Measurements from ENCODE around the gene SH3PXD2A. TPM values are rescaled to one million over a fixed set of nuclear protein-coding genes. Genes with fewer than 3 reads are reported as not detected.
A peak's percentile ranks its signal among the peaks of the same experiment; 100 is the strongest.

The SH3PXD2A gene
- total RNA-seq, 4 donors from 2014 or later, result 26.5 to 56.9 (median 33.3) TPM

GRCh38 chr10:103853428-103854264 is 1.7 kb downstream of the SH3PXD2A start:
- DNase-seq, result peak; percentile 53
- intact Hi-C loops (cut with DNase I; ENCODE audit: low total_unique reads), result no loop called here
- TF ChIP-seq CTCF (IDR thresholded peaks at IDR 0.05) (no peak), POLR2AphosphoS5 (IDR thresholded peaks at IDR 0.05) (peak in 1 of 3 donors; percentile 34), EP300 (IDR thresholded peaks at IDR 0.05; ENCODE audit: low read depth) (no peak), POLR2A (IDR thresholded peaks at IDR 0.05) (peak; percentile 27)

GRCh38 chr10:103852856-103853255 is 2.5 kb downstream of the SH3PXD2A start:
- Histone ChIP-seq H3K9me3 (no peaks in the 10 kb centered on the region), H3K4me3 (no peak overlapping the region), H3K27ac (peak overlapping the region; percentile 88), H3K4me1 (peaks cover 36 to 79% (median 60%) of the 10 kb centered on the region in 4 donors), H3K27me3 (no peaks in the 10 kb centered on the region), H3K36me3 (no peaks in the 10 kb centered on the region)
- intact Hi-C loops (cut with DNase I; ENCODE audit: low total_unique reads), result no loop called here
- in situ Hi-C loops (cut with MboI; ENCODE audit: low pct_ligation_motif_present in 1 of 4, low pct_unique_long_range_greater_than_20kb in 1 of 4, low sequenced_read_pairs in 3 of 4), result loop anchor here in 2 of 4 donors (25.0 kb wide), 2 partner anchors 241 to 266 kb away; no protein-coding TSS in a partner anchor
- TF ChIP-seq CTCF (IDR thresholded peaks at IDR 0.05), result no peak
- TF ChIP-seq POLR2A (IDR thresholded peaks at IDR 0.05), result no peak
- TF ChIP-seq POLR2AphosphoS5 (IDR thresholded peaks at IDR 0.05), result peak in 2 of 3 donors; percentile 33 to 54
- DNase-seq, result no peak
- 67% methylated on average over 7 of the region's 7 CpGs for WGBS, 2 donors (ENCODE audit: low coverage in 1 of 2)

More at GRCh38 chr10:103853428-103854264, 1.7 kb downstream of the SH3PXD2A start:
- Histone ChIP-seq H3K4me3 (peak overlapping the region in 3 of 4 donors; percentile 74 to 86 (median 79)), H3K27me3 (no peaks in the 10 kb centered on the region), H3K4me1 (peaks cover 36 to 74% (median 59%) of the 10 kb centered on the region in 4 donors), H3K9me3 (no peaks in the 10 kb centered on the region), H3K27ac (peak overlapping the region; percentile 88), H3K36me3 (no peaks in the 10 kb centered on the region)
- in situ Hi-C loops (cut with MboI; ENCODE audit: low pct_ligation_motif_present in 1 of 4, low pct_unique_long_range_greater_than_20kb in 1 of 4, low sequenced_read_pairs in 3 of 4), result loop anchor here in 2 of 4 donors (25.0 kb wide), 2 partner anchors 241 to 266 kb away; no protein-coding TSS in a partner anchor
- 15 to 48% methylated on average over 4 to 9 of the region's 9 CpGs for WGBS, 2 donors (ENCODE audit: low coverage in 1 of 2)

GRCh38 chr10:103852189-103852711 is 3.1 kb downstream of the SH3PXD2A start:
- H3K4me3 ChIP-seq, result no peak overlapping the region
- no peaks in the 10 kb centered on the region for H3K9me3 ChIP-seq
- in situ Hi-C loops (cut with MboI; ENCODE audit: low pct_ligation_motif_present in 1 of 4, low pct_unique_long_range_greater_than_20kb in 1 of 4, low sequenced_read_pairs in 3 of 4) (loop anchor here in 2 of 4 donors (25.0 kb wide), 2 partner anchors 240 to 265 kb away; no protein-coding TSS in a partner anchor), intact Hi-C loops (cut with DNase I; ENCODE audit: low total_unique reads) (no loop called here)
- no peak for TF ChIP-seq POLR2A (IDR thresholded peaks at IDR 0.05)
- TF ChIP-seq CTCF (IDR thresholded peaks at IDR 0.05), result no peak
- TF ChIP-seq POLR2AphosphoS5 (IDR thresholded peaks at IDR 0.05), result peak in 1 of 3 donors; percentile 51
- TF ChIP-seq EP300 (IDR thresholded peaks at IDR 0.05; ENCODE audit: low read depth), result peak; percentile 53
- no peaks in the 10 kb centered on the region for H3K36me3 ChIP-seq
- WGBS, 2 donors (ENCODE audit: low coverage in 1 of 2), result 50% methylated on average over 11 of the region's 11 CpGs; no CpG with 5 or more reads in 1 of the 2 donors
- H3K4me1 ChIP-seq, result peaks cover 36 to 80% (median 60%) of the 10 kb centered on the region in 4 donors
- DNase-seq, result peak; percentile 30
- no peaks in the 10 kb centered on the region for H3K27me3 ChIP-seq
- peak overlapping the region; percentile 88 for H3K27ac ChIP-seq

- Histone ChIP-seq H3K36me3 (no peaks in the 10 kb centered on the region), H3K27me3 (no peaks in the 10 kb centered on the region), H3K4me1 (peaks cover 41 to 83% (median 66%) of the 10 kb centered on the region in 4 donors), H3K27ac (peak overlapping the region; percentile 88), H3K9me3 (no peaks in the 10 kb centered on the region), H3K4me3 (no peak overlapping the region)
- DNase-seq, result peak; percentile 47
- intact Hi-C loops (cut with DNase I; ENCODE audit: low total_unique reads), result no loop called here
- in situ Hi-C loops (cut with MboI; ENCODE audit: low pct_ligation_motif_present in 1 of 4, low pct_unique_long_range_greater_than_20kb in 1 of 4, low sequenced_read_pairs in 3 of 4), result loop anchor here in 2 of 4 donors (25.0 kb wide), 2 partner anchors 239 to 264 kb away; no protein-coding TSS in a partner anchor
- WGBS, 2 donors (ENCODE audit: low coverage in 1 of 2), result 57 to 67% methylated on average over 3 to 4 of the region's 4 CpGs
- no peak for TF ChIP-seq POLR2AphosphoS5 (IDR thresholded peaks at IDR 0.05)
- TF ChIP-seq CTCF (IDR thresholded peaks at IDR 0.05), result no peak
- no peak for TF ChIP-seq EP300 (IDR thresholded peaks at IDR 0.05; ENCODE audit: low read depth)
- TF ChIP-seq POLR2A (IDR thresholded peaks at IDR 0.05), result no peak
Observed at GRCh38 chr10:103851261-103851660, 4.1 kb downstream of the SH3PXD2A start.
